GM12873 (cell line): ENCODE data around the gene SLC7A8.

Experiments used
- TF ChIP-seq, protein P1 (sequence below): IDR thresholded peaks from 2 replicates; pipeline ENCODE4 v1.5.1; 2012; ENCODE audit warnings: low read depth, mild to moderate bottlenecking, moderate library complexity, low read length, control low read depth; ENCODE audit not compliant: insufficient read depth; ENCODE audit errors: missing control alignments

Gene SLC7A8

DNA sequence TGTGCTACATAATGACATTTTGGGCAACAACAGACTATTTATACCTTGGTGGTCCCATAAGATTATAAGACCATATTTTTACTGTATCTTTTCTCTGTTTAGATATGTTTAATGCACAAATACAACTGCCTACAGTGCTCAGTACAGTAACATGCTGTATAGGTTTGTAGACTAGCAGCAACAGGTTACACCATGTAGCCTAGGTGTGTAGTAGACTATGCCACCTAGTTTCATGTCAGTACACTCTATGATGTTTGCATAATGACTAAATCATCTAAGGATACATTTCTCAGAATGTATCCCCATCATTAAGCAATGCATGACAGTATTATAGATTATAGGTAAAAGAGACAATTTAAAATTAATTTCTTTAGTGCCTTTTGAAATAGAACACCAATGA, 33.7 kb downstream of the SLC7A8 start:
- TF ChIP-seq, protein P1, sequence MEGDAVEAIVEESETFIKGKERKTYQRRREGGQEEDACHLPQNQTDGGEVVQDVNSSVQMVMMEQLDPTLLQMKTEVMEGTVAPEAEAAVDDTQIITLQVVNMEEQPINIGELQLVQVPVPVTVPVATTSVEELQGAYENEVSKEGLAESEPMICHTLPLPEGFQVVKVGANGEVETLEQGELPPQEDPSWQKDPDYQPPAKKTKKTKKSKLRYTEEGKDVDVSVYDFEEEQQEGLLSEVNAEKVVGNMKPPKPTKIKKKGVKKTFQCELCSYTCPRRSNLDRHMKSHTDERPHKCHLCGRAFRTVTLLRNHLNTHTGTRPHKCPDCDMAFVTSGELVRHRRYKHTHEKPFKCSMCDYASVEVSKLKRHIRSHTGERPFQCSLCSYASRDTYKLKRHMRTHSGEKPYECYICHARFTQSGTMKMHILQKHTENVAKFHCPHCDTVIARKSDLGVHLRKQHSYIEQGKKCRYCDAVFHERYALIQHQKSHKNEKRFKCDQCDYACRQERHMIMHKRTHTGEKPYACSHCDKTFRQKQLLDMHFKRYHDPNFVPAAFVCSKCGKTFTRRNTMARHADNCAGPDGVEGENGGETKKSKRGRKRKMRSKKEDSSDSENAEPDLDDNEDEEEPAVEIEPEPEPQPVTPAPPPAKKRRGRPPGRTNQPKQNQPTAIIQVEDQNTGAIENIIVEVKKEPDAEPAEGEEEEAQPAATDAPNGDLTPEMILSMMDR, result no peak

DNA sequence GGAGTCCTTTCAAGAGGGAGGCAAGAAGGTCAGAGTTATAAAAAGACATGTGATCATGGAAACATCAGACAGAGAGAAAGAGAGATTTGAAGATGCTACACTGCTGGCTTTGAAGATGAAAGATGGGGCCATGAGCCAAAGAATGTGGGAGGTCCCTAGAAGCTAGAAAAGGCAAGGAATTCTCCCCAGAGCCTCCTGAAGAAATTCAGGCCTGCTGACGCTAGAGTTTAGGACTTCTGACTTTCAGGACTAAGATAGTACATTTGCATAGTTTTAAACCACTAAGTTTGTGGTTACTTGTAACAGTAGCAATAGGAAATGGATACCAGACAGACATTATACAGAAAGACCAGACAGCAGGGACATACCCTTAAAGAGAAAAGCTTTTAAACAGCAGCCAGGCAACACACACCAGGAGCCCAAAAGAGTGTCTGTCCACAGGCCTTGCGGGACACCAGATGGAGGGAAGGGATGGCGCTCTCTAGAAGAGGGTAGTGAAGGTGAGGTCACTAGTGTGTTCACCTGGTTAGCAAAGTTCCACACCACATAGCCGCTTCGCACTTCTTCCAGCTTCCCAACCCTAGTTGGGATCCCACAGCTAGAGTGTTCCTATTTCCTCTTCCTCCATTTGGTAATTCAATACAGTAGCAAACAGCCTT, 34.7 kb downstream of the SLC7A8 start:
- TF ChIP-seq, protein P1, result no peak

DNA sequence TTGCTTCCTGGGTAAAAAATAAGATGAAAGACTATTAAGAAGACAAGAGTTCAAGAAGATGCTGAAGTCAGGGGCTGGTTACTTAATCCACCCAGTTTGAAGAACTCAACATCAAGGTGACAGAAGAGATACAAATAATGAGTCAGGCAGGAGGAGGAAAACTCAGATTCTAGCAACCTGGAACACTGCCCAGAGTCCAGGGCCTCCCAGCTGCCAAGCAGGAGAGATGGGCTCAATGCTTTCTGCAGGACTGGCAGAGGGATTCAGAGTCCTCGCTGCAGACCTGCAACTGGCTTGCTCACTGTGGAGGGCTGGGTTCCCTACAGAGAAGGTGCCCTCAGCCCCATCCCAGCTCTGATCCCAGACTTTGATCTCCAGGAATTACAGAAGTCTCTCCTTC, 35.8 kb downstream of the SLC7A8 start:
- TF ChIP-seq, protein P1, result no peak

DNA sequence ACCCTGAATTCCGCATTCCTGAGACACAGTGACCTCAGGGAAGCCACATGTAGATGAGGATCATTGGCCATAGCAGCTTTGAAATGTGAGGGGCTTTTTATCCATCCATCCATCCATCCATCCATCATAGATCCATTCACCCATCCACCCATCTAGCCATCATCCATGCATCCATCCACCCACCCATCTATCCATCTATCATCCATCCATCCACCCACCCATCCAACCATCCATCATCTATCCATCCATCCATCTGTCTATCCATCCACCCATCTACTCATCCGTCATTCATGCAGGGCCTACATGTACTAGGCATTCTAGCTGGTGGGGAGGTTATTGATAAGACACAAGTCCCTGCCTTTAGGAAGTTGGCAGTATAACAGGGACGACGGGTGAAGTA, 36.5 kb downstream of the SLC7A8 start:
- TF ChIP-seq, protein P1, result no peak

DNA sequence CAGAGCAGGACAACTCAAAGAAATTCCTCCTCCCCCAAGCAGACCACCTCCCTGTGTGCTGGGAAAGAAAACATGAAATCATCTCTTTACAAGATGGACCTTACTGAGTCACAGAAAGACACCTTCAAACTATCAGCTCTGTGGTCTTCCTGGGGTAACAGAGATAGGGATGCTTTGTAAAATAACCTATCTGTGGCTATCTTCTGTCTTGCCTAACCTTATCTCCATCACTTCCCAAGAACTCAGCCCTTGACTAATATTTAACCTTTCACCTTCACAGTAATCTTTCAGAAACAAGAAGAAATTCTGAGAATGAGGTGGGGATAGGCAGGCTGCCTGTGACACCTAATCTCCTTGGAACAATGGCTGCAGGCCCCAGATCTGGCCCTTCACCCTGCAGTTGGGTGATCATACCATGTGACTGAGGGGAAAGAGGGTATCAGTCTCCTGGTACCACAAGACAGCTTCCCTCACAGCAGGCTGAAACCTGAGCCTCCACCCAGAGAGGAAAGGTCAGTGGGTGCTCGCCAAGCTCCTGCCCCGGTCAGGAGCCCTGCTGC, 37.0 kb downstream of the SLC7A8 start:
- TF ChIP-seq, protein P1, result no peak

DNA sequence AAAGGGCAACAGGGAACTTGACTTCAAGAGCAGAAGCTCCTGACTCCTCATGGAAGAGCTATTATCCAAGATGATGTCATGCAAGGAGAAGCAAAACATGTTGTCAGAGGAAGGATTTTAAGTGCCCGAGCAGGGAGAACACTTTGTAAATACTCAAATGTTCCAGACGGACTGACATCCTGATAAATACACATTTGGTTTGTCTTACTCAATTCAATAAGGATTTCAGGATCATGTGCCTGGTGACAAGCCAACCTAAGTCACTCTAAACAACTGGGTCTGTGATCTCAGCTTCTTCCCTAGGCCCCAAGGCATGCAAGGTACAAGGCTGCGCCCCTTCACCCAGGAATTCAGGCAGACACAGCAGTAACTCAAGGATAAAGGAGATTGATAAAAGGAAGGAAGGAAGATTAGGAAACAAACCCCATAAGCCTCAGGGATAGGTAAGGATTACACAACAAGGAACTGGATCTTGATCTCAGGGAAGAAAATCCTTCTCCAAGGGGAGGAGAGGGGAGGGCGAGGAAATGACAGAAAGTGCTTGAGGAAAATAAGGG, 37.6 kb downstream of the SLC7A8 start:
- TF ChIP-seq, protein P1, result no peak

DNA sequence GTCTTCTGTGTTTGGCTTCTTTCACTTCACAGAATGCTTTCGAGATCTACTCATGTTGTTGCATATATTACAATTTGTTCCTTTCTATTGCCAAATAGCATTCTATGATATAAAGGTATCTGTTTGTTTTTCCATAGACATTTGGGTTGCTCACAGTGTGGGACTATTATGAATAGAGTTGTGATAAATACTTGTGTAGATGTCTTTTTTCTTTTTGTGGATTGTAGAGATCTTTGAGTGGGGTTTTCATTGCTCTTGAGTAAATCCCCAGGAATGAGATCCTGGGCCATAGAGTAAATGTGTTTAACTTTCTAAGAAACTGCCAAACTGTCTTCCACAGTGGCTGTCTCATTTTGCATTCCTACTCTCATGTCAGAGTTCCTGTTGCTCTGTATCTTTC, 39.5 kb downstream of the SLC7A8 start:
- TF ChIP-seq, protein P1, result no peak
